IMR-90 (cell line): ENCODE measurements around the gene NPFF.

Experiments used
- BHLHE40 ChIP-seq: fragments of 150-350 bp; IDR thresholded peaks from 2 replicates; pipeline ENCODE4 v1.6.1; 2016; ENCODE audit warnings: mild to moderate bottlenecking, low read depth, low read length
- CTCF ChIP-seq: conservative IDR thresholded peaks from 2 replicates; pipeline ENCODE4 v1.5.1; 2012; ENCODE audit warnings: mild to moderate bottlenecking, low read depth, low read length, improper control_type of control experiment
- MXI1 ChIP-seq: IDR thresholded peaks from 2 replicates; pipeline ENCODE4 v1.6.1; 2012; ENCODE audit warnings: low read depth, mild to moderate bottlenecking, low read length, moderate library complexity, borderline replicate concordance
- RAD21 ChIP-seq: IDR thresholded peaks from 2 replicates; pipeline ENCODE4 v1.6.1; 2012; ENCODE audit warnings: low read length, improper control_type of control experiment

- TF ChIP-seq BHLHE40 (no peak), CTCF (no peak), MXI1 (no peak), RAD21 (no peak)
These were observed 13.5 kb downstream of the NPFF start for GRCh38 chr12:53493610-53494391.
